ENCODE measurements around the gene OSBPL3.
A peak's percentile ranks its signal among the peaks of the same experiment; 100 is the strongest.

OSBPL3 gene

GRCh38 chr7:24883622-24884013, 96.4 kb downstream of the OSBPL3 start:
- H3K4me3 ChIP-seq (ENCODE audit: low read depth, low read length), result no peak overlapping the region
- DNase-seq (ENCODE audit: low read depth), result no peak
- no peak for TF ChIP-seq CTCF (IDR thresholded peaks at IDR 0.05; ENCODE audit: insufficient read depth, low read depth, low read length, missing control alignments)

- DNase-seq (ENCODE audit: low read depth), result no peak
- no peak for TF ChIP-seq CTCF (IDR thresholded peaks at IDR 0.05; ENCODE audit: insufficient read depth, low read depth, low read length, missing control alignments)
- H3K4me3 ChIP-seq (ENCODE audit: low read depth, low read length), result no peak overlapping the region
Measured at GRCh38 chr7:24882989-24883621, 96.9 kb downstream of the OSBPL3 start.

- no peak for TF ChIP-seq CTCF (IDR thresholded peaks at IDR 0.05; ENCODE audit: insufficient read depth, low read depth, low read length, missing control alignments)
- DNase-seq (ENCODE audit: low read depth), result no peak
- no peak overlapping the region for H3K4me3 ChIP-seq (ENCODE audit: low read depth, low read length)
Measured at GRCh38 chr7:24881623-24882022, 98.4 kb downstream of the OSBPL3 start.

GRCh38 chr7:24880886-24881285, 99.1 kb downstream of the OSBPL3 start:
- DNase-seq (ENCODE audit: low read depth), result no peak
- TF ChIP-seq CTCF (IDR thresholded peaks at IDR 0.05; ENCODE audit: insufficient read depth, low read depth, low read length, missing control alignments), result no peak
- no peak overlapping the region for H3K4me3 ChIP-seq (ENCODE audit: low read depth, low read length)

- DNase-seq (ENCODE audit: low read depth), result no peak
- no peak for TF ChIP-seq CTCF (IDR thresholded peaks at IDR 0.05; ENCODE audit: insufficient read depth, low read depth, low read length, missing control alignments)
- H3K4me3 ChIP-seq (ENCODE audit: low read depth, low read length), result no peak overlapping the region
Measured at GRCh38 chr7:24879291-24879690, 100.7 kb downstream of the OSBPL3 start.

- peak overlapping the region; percentile 11 for H3K4me3 ChIP-seq (ENCODE audit: low read depth, low read length)
- DNase-seq (ENCODE audit: low read depth), result peak; percentile 77
- no peak for TF ChIP-seq CTCF (IDR thresholded peaks at IDR 0.05; ENCODE audit: insufficient read depth, low read depth, low read length, missing control alignments)
Measured at GRCh38 chr7:24877790-24878311, 102.1 kb downstream of the OSBPL3 start.

- no peak overlapping the region for H3K4me3 ChIP-seq (ENCODE audit: low read depth, low read length)
- TF ChIP-seq CTCF (IDR thresholded peaks at IDR 0.05; ENCODE audit: insufficient read depth, low read depth, low read length, missing control alignments), result no peak
- no peak for DNase-seq (ENCODE audit: low read depth)
Measured at GRCh38 chr7:24874791-24875190, 105.2 kb downstream of the OSBPL3 start.
